Stromal cell of bone marrow (primary cell): ENCODE measurements around the gene NLGN3.

ENCODE experiments used
- DNase-seq: peaks from one replicate; pipeline ENCODE4 v3.0.0-alpha.2; 2012; ENCODE audit warnings: low read depth

NLGN3 gene

DNA sequence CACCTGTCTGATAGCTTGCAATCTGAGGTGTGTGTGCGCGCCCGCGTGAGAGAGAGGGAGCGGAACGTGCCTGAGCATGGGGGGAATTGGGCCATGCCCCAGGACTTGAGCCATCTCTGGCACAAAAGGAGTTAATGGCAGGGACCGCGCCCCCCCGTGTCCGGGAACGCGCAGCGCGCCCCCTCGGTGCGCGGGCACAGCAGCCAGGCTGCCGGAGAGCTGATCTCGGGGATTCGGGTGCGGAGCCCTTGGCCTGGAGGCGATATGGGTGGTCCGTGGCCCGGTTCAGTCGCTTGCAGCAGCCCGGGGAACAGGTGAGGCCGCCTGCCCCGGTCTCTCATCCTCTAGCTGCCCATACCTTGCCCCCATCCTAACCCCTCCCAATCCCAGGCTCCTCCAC is at the start of gene NLGN3:
Gene NLGN3 (plus strand): TSS at position 191 of the 400 bp plus-strand sequence. CDS start 2,909 bp downstream, outside the sequence.
- no peak for DNase-seq

DNA sequence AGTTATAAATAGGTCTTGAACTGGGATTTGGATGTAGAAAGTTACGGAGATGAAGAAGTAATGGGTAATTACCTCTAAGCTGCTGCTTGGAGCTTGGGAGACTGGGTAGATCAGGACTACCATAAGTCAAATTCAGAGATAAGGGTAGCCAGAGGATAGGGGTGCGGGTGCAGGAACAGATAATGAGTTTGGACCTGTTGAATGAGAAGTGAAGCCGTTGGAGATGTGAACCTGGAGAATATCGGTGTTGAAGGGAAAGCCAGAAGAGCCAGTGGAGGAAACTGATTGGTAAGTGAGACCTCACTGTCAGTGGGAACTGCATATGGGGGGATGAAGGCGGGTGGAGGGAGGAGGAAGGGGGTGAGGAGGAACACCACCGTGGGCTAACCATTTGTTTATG is 49.6 kb upstream of the NLGN3 start:
- no peak for DNase-seq

DNA sequence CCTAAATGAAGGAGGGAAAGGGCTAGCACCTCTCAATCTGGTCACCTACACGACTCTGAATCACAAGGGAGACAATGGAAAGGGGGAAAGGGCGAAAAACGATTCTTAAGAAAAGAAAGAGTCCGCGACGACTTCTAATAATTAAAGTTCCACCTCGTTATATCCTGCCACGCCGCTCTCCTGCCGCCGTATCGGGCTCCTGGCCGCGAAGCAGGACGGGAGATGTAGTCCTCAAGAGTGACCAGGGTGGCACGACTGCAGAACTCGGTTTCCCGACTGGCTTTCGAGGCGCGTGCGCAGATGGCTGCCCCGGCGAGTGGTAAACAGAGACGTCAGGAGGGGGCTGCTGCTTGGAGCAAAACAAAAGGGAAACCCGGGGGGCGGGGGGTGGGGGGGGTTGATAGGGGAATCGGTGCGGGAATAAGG is 49.1 kb upstream of the NLGN3 start, which contains the start of gene FOXO4:
Gene FOXO4 (plus strand): TSS at position 297 of the 426 bp plus-strand sequence. CDS start 678 bp downstream, outside the sequence.
- DNase-seq: peak; percentile 67

DNA sequence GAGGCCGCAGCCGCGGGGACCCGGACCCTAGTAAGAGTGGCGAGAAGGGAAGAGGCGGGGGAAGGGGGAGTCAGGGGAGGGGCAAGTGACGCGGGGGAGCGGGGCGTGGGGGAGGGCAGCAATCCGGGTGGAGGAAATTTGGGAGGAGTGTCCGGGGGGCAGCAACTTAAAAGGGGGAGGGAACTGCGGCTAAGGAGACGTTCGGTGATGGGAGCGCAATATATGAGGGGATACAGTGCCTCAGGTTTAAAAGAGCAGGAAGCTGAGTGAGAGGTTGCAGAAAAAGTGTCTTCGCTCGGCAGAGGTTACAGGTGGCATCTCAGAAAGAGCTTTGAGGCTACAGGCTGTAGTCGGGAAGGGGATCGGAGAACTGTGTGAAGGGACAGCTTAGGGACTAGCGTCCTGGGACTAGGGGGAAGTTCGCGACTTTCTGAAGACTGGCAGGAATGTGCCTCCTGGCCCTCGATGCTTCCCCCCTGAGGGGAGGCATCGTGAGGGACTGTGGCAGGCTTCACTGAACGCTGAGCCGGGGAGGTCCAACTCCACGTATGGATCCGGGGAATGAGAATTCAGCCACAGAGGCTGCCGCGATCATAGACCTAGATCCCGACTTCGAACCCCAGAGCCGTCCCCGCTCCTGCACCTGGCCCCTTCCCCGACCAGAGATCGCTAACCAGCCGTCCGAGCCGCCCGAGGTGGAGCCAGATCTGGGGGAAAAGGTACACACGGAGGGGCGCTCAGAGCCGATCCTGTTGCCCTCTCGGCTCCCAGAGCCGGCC is 48.5 kb upstream of the NLGN3 start:
- DNase-seq: no peak

DNA sequence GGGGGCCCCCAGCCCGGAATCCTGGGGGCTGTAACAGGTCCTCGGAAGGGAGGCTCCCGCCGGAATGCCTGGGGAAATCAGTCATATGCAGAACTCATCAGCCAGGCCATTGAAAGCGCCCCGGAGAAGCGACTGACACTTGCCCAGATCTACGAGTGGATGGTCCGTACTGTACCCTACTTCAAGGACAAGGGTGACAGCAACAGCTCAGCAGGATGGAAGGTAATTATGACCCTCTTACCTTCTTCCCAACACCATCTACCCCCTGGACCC is 47.9 kb upstream of the NLGN3 start:
- no peak for DNase-seq

DNA sequence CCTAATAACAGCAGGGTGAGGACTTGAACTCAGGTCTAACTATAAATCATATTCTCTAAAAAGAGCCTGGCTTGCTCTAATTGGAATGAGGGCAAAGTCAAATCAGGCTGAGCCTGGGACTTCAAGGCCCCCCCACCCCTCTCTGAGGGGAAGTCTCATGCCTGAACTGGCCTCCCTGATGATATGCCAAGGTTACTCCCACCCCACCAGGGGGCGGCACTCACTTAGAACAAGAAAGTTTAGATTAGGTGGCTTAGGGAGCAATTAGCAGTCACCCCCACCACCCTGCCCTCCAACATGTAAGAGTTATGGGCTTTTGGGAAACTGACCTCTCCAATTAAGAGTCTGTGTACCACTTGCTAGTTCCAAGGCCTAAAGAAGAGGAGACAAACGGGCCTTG is 46.3 kb upstream of the NLGN3 start:
- no peak for DNase-seq

DNA sequence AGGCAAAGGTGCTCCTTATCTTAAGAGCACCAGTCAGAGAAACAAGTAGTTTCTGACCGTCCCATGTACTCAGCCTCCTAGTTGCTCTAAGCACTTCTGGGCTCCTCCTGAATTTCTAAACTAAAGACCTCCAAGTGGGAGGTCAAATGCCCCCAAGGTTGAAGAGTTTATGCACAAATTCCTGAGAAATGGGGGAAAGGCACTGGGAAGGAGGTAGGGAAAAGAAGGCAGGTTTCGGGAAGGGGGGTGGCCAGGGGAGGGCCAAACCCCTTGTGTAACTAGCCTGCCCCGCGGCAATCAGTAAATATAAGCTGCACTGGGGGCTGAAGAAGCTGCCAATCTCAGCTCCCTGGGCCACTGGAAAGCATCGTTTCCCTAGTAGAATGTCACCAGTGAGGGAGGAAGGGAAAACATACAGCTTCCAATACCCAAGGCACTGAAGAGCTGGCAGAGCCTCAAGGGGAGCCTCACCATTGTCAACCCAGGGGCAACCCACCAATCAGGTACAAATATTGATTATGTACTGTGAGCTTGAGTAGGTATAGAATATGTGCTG is 45.6 kb upstream of the NLGN3 start:
- DNase-seq: no peak

DNA sequence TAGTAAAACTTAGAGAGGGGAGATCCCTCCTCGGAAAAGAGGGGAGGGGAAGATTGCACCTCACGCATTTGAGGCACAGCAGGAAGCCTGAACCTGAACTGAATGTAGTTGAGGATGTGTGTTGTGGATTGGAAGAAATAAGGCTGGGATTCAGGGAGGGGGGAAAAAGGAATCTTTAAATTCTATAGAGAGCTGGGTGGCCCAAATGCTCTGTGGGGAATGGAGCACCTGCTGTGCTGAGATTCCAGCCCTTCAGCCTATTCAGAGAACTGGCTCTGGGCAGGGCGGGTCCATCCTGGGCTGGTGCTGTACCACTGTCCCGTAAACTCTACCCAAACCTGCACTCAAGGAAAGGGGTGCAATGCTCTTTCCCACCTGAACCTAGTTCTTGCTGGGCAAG is 44.9 kb upstream of the NLGN3 start:
- DNase-seq: no peak

DNA sequence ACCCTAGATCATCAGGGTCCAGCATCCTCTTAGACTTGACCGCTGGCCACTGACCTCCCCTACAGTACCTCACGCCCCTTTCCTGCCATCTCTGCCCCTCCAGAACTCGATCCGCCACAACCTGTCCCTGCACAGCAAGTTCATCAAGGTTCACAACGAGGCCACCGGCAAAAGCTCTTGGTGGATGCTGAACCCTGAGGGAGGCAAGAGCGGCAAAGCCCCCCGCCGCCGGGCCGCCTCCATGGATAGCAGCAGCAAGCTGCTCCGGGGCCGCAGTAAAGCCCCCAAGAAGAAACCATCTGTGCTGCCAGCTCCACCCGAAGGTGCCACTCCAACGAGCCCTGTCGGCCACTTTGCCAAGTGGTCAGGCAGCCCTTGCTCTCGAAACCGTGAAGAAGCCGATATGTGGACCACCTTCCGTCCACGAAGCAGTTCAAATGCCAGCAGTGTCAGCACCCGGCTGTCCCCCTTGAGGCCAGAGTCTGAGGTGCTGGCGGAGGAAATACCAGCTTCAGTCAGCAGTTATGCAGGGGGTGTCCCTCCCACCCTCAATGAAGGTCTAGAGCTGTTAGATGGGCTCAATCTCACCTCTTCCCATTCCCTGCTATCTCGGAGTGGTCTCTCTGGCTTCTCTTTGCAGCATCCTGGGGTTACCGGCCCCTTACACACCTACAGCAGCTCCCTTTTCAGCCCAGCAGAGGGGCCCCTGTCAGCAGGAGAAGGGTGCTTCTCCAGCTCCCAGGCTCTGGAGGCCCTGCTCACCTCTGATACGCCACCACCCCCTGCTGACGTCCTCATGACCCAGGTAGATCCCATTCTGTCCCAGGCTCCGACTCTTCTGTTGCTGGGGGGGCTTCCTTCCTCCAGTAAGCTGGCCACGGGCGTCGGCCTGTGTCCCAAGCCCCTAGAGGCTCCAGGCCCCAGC is 43.8 kb upstream of the NLGN3 start:
- no peak for DNase-seq

DNA sequence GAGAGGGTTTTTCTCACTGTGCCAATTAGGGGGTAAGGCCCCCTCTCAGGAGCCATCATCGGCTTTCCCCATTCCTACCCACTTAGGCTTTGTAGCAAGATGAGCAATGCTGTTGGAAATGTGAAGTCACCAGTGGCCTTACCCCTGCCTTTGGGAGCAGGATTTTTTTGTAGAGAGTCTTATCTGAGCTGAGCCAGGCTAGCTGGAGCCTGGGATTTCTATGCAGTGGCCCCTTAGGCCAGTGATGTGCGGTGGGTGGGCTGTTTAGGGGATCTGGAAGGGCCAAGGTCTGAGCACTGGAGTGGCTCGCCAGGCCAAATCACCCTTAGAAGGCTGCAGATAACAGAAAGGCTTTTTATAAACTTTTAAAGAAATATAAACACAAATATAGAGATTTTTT is 42.3 kb upstream of the NLGN3 start:
- no peak for DNase-seq

DNA sequence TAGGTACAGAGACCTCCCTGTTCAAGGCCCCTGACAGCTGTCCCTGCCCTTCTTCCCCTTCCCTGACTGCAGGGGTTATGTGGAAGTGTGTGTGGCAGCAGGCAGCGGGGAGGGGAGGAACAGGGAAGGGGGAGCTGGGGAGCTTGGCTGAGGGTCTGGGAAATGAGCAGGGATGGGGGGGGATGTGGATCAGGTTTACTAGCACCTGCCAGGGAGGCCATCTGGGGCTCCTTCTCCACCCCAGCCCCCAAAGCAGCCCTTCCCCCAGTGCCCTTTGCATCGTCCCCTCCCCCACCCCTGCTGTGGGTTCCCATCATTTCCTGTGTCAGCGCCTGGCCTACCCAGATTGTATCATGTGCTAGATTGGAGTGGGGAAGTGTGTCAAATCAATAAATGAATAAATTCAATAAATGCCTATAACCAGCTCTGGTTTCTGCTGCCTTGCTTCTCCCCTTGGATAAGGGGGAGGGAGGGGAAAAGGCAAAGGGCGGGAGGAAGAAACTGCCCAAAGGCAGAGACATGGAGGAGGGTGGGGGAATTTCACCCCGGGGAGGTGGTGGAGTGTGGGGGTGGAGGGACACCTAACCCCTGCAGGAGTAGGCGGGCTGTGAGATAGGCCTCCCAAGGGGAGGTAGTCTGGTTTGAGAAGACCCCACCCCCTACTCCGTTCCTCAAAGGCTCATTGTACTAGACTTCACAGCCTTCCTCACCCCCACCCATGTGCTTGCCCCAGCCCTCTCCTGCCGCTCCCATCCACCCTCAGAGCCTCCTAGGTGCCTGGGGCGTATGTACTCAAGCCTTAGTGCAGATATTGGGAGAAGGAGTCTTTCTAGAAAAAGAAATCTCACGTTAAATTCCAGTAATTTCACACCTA is 41.3 kb upstream of the NLGN3 start:
- no peak for DNase-seq

DNA sequence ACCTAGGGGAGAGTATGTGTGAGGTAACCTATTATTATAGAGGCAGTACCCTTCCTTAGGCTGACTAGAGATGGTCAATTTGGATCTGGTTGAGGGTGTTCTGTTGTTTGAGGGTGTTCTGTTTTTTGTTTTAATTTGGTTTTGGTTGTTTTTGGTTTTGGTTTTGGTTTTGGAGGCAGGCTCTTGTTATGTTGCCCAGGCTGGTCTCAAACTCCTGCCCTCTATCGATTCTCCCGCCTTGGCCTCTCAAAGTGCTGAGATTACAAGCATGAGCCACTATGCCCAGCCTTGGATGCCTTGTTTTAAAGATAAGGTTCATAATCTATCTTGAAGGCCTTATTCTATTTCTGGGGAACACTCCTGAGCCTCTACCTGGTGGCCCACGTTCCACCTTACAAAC is 39.0 kb upstream of the NLGN3 start:
- DNase-seq: no peak

DNA sequence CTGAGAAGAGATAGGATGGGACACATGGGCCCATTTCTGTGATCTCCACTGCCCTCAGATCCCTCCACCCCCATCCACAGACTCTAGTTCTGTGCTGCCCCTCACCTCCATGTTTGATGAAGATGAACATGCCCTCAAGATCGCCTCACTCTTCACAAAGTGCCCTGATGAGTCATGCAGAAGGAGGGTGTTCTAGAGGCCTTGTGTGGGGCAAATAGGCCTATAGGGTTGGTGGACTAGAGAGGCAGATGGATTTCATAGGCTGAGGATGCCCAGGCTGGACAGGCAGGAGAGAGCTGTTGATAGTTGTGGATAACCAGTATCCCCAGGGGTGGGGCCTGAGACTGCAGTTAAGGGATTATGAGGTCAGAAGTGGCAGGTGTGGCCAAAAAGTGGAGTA is 38.2 kb upstream of the NLGN3 start, which contains the start of gene CXorf65:
Gene CXorf65 (minus strand): TSS at position 314 of the 400 bp plus-strand sequence. CDS start 184 bp downstream, at position 130.
- DNase-seq: no peak

DNA sequence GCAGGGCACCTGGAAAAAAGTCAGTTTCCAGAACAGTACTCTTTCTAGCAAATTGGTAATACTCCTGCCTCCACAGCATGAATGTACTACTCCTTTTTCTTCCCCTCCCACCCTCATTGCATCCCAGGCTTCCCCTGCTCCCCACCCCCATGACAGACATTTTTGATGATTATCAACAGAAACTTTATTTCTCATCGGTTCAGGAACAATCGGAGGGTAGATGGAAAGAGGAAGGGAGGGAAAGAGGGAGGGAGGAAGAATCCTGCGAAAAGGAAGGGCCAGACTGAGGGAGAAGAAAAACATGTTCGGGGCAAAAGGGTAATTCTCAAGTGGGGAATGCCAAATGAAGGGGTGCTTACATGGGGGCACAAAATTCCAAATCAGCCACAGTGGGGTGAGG is 37.4 kb upstream of the NLGN3 start:
- DNase-seq: no peak

DNA sequence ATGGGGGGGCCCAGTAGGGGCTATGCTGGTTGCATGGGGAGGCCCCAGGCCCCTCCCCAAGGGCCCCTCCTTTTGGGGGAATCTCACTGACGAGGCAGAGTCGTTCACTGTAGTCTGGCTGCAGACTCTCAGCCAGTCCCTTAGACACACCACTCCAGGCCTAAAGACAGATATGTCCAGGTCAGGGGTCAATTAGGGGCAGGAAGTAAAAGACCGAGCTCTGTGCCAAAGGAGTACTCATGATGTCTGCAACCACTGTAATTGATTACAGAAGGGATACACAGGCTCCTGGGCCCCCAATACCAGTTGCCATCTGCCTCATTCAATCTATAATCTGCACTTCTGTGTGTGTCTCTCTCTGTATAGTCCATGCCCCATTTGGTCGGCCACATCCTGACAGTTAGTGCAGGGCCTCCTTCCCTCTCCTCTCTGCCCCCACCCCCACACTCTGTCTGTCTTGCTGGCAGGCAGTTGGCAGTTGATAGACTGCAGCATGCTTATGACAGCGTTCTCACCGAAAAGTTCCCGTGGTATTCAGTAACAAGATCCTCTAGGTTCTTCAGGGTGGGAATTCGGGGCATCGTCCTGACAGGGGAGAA is 36.8 kb upstream of the NLGN3 start:
- DNase-seq: no peak

DNA sequence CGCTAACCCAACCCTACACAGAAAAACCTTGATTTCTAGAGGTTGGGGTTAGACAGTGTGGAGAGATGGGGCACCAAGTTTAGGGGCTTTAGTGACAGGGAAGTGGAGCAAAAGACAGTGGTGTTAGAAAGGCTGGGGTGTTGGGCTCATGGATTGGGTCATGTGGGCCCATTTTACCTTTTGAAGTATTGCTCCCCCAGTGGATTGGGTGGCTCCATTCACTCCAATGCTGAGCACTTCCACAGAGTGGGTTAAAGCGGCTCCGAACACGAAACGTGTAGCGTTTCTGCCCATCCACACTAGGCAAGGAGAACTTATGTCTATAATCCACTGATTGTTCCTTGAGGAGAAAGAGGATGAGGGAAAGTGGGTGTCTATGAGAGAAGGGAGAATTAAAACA is 35.6 kb upstream of the NLGN3 start:
- no peak for DNase-seq

DNA sequence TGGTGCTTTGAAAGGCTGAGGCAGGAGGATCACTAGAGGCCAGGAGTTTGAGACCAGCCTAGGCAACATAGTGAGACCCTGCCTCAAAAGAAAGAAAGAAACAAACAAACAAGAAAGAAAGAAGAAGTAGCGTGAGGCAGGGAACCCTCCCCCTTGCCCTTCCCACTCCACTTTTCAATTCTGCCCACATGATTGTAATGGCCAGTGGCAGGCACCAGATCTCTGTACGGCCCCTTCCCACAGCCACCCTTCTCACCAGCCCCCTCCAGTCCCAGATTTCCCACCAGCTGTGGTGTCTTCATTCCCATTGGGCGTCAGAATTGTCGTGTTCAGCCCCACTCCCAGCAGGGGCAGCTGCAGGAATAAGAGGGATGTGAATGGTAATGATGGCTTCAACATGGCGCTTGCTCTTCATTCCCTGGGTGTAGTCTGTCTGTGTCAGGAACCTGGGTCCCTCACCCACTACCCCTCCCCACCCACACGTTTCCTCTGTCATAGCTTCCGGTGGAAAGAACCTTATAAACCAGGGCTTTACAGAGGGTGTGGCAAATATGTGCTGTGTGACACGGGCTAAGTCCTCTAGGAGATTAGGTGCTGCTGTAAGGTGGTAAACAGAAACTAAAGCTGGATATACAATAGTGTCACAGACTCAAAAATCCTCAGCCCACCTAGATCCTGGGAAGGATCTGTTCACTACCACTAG is 33.3 kb upstream of the NLGN3 start, which contains the start of gene IL2RG:
Gene IL2RG (minus strand): TSS at position 437 of the 703 bp plus-strand sequence. CDS start 38 bp downstream, at position 399.
- DNase-seq: no peak

DNA sequence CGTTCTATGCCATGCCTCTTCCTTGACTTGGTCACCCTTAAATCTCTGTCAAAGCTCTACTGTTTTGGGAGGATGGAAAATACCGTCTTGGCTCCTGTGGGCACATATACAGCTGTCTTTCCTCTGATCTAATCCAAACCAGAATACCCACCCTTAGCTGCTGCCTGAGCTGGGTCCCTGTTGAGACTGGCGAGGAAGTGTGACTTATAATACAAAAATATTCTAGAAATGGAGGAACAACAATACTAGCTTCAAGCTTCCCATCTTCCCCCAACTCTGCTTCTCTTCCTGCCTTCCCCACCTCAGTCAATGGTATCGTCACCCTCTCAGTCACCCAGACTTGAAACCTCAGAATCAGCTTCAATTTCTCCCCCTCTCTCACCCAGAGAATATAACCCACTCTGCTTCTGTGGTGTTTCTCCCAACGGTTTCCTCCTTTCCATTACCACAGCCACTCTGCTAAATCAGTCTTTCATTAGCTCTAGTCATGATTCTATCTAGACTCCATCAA is 32.7 kb upstream of the NLGN3 start:
- no peak for DNase-seq

DNA sequence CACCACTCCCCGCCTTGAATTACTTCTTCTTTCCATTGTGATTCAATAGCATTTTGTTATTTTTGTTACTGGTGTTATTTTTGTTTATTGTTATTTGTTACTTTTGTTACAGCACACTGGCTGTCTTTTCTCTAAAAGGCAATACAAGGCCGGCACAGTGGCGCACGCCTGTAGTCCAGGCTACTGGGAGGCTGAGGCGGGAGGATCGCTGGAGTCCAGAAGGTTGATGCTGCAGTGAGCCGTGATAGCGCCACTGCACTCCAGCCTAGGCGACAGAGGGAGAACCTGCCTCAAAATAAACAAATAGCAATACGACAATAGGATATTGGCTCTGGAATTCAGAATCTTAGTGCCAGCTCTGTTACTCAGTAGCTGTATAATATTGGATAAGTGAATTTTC is 27.3 kb upstream of the NLGN3 start:
- no peak for DNase-seq
